H1 (cell line): ENCODE data around the gene TOPORS. TPM values are rescaled to one million over a fixed set of nuclear protein-coding genes. Genes with fewer than 3 reads are reported as not detected.

Source experiments
- CTCF ChIA-PET: fragments of 300-600 bp; sonication (Branson Sonifier 250); formaldehyde crosslinking; loops from one replicate; lab custom pipeline; 2021; ENCODE audit not compliant: partially characterized antibody; lab: Charles Lee
- POLR2A ChIA-PET: fragments of 300-600 bp; sonication (Branson Sonifier 250); formaldehyde crosslinking; loops from one replicate; lab custom pipeline; 2021; ENCODE audit warnings: inconsistent platforms; ENCODE audit not compliant: partially characterized antibody; lab: Charles Lee
- DNase-seq, 2 experiments: peaks; one replicate each; pipeline versions ENCODE4 v3.0.0 to v3.0.0-alpha.2; 2010 to 2022; ENCODE audit warnings: low spot score in 2 of 2, low read depth in 1 of 2, mixed read lengths in 1 of 2
- FAIRE-seq: peaks from 2 replicates; lab custom pipeline; 2011; peaks lifted over from hg19 to GRCh38; lab: Jason Lieb, UNC
- H2AFZ ChIP-seq: 2 replicates; pipeline ENCODE4 v1.8.1; 2012; ENCODE audit warnings: low read length, inconsistent platforms
- H2AK5ac ChIP-seq: 2 replicates; pipeline ENCODE4 v1.6.1; 2013; ENCODE audit warnings: low read depth, low read length
- H2BK120ac ChIP-seq: replicated peaks from 2 replicates; pipeline ENCODE3; 2013; ENCODE audit warnings: low read depth, low read length, inconsistent platforms
- H2BK12ac ChIP-seq: 2 replicates; pipeline ENCODE4 v1.6.1; 2013; ENCODE audit warnings: low read depth, low read length
- H2BK15ac ChIP-seq: 2 replicates; pipeline ENCODE4 v1.6.1; 2013; ENCODE audit warnings: low read length
- H2BK20ac ChIP-seq: 2 replicates; pipeline ENCODE4 v1.6.1; 2013; ENCODE audit warnings: low read length
- H2BK5ac ChIP-seq: 2 replicates; pipeline ENCODE4 v1.6.1; 2013; ENCODE audit warnings: low read depth, low read length
- H3K14ac ChIP-seq: 2 replicates; pipeline ENCODE4 v1.6.1; 2013; ENCODE audit warnings: inconsistent platforms; ENCODE audit not compliant: insufficient read length
- H3K18ac ChIP-seq: 2 replicates; pipeline ENCODE4 v1.6.1; 2013; ENCODE audit warnings: low read length; ENCODE audit errors: extremely low read depth
- H3K23ac ChIP-seq: 2 replicates; pipeline ENCODE4 v1.6.1; 2013; ENCODE audit warnings: inconsistent platforms; ENCODE audit not compliant: insufficient read length
- H3K23me2 ChIP-seq: 2 replicates; pipeline ENCODE4 v1.6.1; 2013; ENCODE audit warnings: low read depth, low read length
- H3K27ac ChIP-seq: 2 replicates; pipeline ENCODE4 v1.6.1; 2011; ENCODE audit warnings: low read depth, low read length, inconsistent platforms
- H3K27me3 ChIP-seq, 4 experiments: replicated peaks in 1 of 4; 1 replicate in 1 of 4; 2 replicates in 3 of 4; pipeline versions ENCODE4 v1.6.1 to v1.8.1; 2011 to 2013; ENCODE audit warnings: low read length in 3 of 4, mild to moderate bottlenecking in 3 of 4, inconsistent platforms in 2 of 4, mixed read lengths in 2 of 4, moderate library complexity in 1 of 4; ENCODE audit not compliant: control insufficient read depth in 3 of 4, insufficient read depth in 3 of 4; ENCODE audit errors: extremely low read depth in 1 of 4
- H3K36me3 ChIP-seq, 4 experiments: 2 replicates each; pipeline versions ENCODE4 v1.6.1 to v1.8.1; 2011 to 2013; ENCODE audit warnings: mild to moderate bottlenecking in 4 of 4, low read length in 3 of 4, moderate library complexity in 2 of 4, control low read depth in 1 of 4, inconsistent platforms in 1 of 4; ENCODE audit not compliant: insufficient read depth in 4 of 4, control insufficient read depth in 2 of 4
- H3K4ac ChIP-seq: replicated peaks from 2 replicates; pipeline ENCODE3; 2013; ENCODE audit warnings: low read length, low read depth, mixed read lengths, inconsistent platforms; ENCODE audit not compliant: insufficient read length
- H3K4me1 ChIP-seq, 4 experiments: replicated peaks in 1 of 4; 1 replicate in 1 of 4; 2 replicates in 3 of 4; pipeline versions ENCODE4 v1.6.1 to v1.8.1; 2011 to 2013; ENCODE audit warnings: low read length in 3 of 4, inconsistent platforms in 2 of 4, mixed read lengths in 1 of 4; ENCODE audit not compliant: insufficient read depth in 4 of 4, control insufficient read depth in 3 of 4
- H3K4me2 ChIP-seq, 2 experiments: 2 replicates each; pipeline versions ENCODE4 v1.6.1 to v1.8.1; 2011 to 2013; ENCODE audit warnings: low read depth in 2 of 2, low read length in 2 of 2, control low read depth in 1 of 2, inconsistent platforms in 1 of 2, mild to moderate bottlenecking in 1 of 2; ENCODE audit not compliant: insufficient read depth in 1 of 2
- H3K4me3 ChIP-seq, 4 experiments: fragments of 200-600, 300-600 bp in 1 of 4; sonication (generic), shearing (Covaris generic), sonication (Bioruptor Twin) in 1 of 4; 2 replicates each; pipeline versions ENCODE4 v1.5.1 to v1.8.1; 2011 to 2016; ENCODE audit warnings: low read length in 4 of 4, low read depth in 3 of 4, control low read depth in 2 of 4, inconsistent platforms in 2 of 4, mild to moderate bottlenecking in 2 of 4, mixed read lengths in 1 of 4, moderate library complexity in 1 of 4; ENCODE audit not compliant: insufficient read depth in 2 of 4; ENCODE audit errors: extremely low read depth in 1 of 4
- H3K56ac ChIP-seq: replicated peaks from 2 replicates; pipeline ENCODE3; 2013; ENCODE audit warnings: low read depth, mild to moderate bottlenecking, mixed read lengths, low read length, inconsistent platforms; ENCODE audit not compliant: insufficient read length
- H3K79me1 ChIP-seq: 2 replicates; pipeline ENCODE4 v1.6.1; 2013; ENCODE audit warnings: low read depth, low read length, control low read depth
- H3K79me2 ChIP-seq, 2 experiments: 2 replicates each; pipeline versions ENCODE4 v1.6.1 to v1.8.1; 2012 to 2013; ENCODE audit warnings: low read length in 2 of 2, mild to moderate bottlenecking in 2 of 2, inconsistent platforms in 1 of 2; ENCODE audit not compliant: insufficient read depth in 2 of 2, control insufficient read depth in 1 of 2
- H3K9ac ChIP-seq, 4 experiments: replicated peaks in 1 of 4; 1 replicate in 1 of 4; 2 replicates in 3 of 4; pipeline versions ENCODE4 v1.6.1 to v1.8.1; 2011 to 2013; ENCODE audit warnings: low read depth in 3 of 4, low read length in 3 of 4, control low read depth in 2 of 4, mild to moderate bottlenecking in 2 of 4, moderate library complexity in 2 of 4, inconsistent platforms in 1 of 4; ENCODE audit errors: extremely low read depth in 1 of 4
- H3K9me3 ChIP-seq, 2 experiments: 2 replicates each; pipeline versions ENCODE4 v1.6.1 to v1.8.1; 2012 to 2013; ENCODE audit warnings: mild to moderate bottlenecking in 2 of 2, moderate library complexity in 2 of 2, control low read depth in 1 of 2, inconsistent platforms in 1 of 2, low read depth in 1 of 2, low read length in 1 of 2, mixed read lengths in 1 of 2; ENCODE audit not compliant: insufficient read depth in 2 of 2
- H4K20me1 ChIP-seq, 2 experiments: replicated peaks in 1 of 2; 2 replicates each; pipeline versions ENCODE3 to v1.8.1; 2011 to 2013; ENCODE audit warnings: inconsistent platforms in 2 of 2, low read length in 2 of 2, mild to moderate bottlenecking in 1 of 2; ENCODE audit not compliant: insufficient read depth in 2 of 2, control insufficient read depth in 1 of 2
- H4K5ac ChIP-seq: 2 replicates; pipeline ENCODE4 v1.6.1; 2013; ENCODE audit warnings: low read length, low read depth, mixed read lengths, inconsistent platforms; ENCODE audit not compliant: insufficient read length
- H4K8ac ChIP-seq: 2 replicates; pipeline ENCODE4 v1.8.0; 2013; ENCODE audit warnings: mild to moderate bottlenecking, moderate library complexity, low read length, inconsistent platforms; ENCODE audit not compliant: insufficient read depth; ENCODE audit errors: extremely low read depth
- H4K91ac ChIP-seq: replicated peaks from 2 replicates; pipeline ENCODE3; 2013; ENCODE audit warnings: low read length, mixed read lengths, inconsistent platforms; ENCODE audit not compliant: insufficient read length
- RNF2 ChIP-seq: fragments of 200-900, 300-1000 bp; sonication (generic); IDR thresholded peaks from 2 replicates; pipeline ENCODE4 v1.7.1; 2016; ENCODE audit warnings: borderline replicate concordance, low read depth, mild to moderate bottlenecking, antibody characterized with exemption, low read length; ENCODE audit not compliant: poor library complexity, severe bottlenecking; ENCODE audit errors: missing control alignments
- WGBS, 2 experiments: shearing (Covaris generic) in 1 of 2; methylation state at CpG; one replicate each; pipeline versions ENCODE4 v1.1.6 to v1.1.7; 2013 to 2015; ENCODE audit warnings: low lambda C conversion rate in 2 of 2, mixed read lengths in 2 of 2, inconsistent platforms in 1 of 2, low coverage in 1 of 2, missing lambda C conversion rate in 1 of 2; ENCODE audit not compliant: insufficient replicate concordance in 2 of 2, insufficient coverage in 1 of 2, insufficient read length in 1 of 2; ENCODE audit errors: extremely low coverage in 1 of 2, missing lambda C conversion rate in 1 of 2; 5-methylcytosine and 5-hydroxymethylcytosine counted together
- polyA plus RNA-seq, 7 experiments: library from polyadenylated mRNA; depleted of rRNA in 3 of 7; stranded (reverse) in 5 of 7; unstranded in 2 of 7; fragments of >200 nt in 5 of 7; fragments of 200-250 nt in 2 of 7; gene quantifications; 1 replicate in 5 of 7; 2 replicates in 1 of 7; 4 replicates in 1 of 7; pipeline versions ENCODE4 v1.2.1 to v1.2.3, GENCODE V29; 2011 to 2013; ENCODE audit warnings: missing spikeins in 2 of 7, mixed read lengths in 2 of 7
- total RNA-seq: library from RNA; stranded (reverse); fragmentation: NEBNext Ultra II Directional; extraction: Animal tissue kit (Norgen Biotek cat#: 25700); gene quantifications from 2 replicates; pipeline ENCODE4 v1.2.1, GENCODE V29; 2021

TOPORS gene
- total and polyA plus RNA-seq, 2 of the 8 experiments (the other 6 are each of a cell fraction or from before 2014, with no cell fraction given), result 10.3 to 30.7 TPM

DNA sequence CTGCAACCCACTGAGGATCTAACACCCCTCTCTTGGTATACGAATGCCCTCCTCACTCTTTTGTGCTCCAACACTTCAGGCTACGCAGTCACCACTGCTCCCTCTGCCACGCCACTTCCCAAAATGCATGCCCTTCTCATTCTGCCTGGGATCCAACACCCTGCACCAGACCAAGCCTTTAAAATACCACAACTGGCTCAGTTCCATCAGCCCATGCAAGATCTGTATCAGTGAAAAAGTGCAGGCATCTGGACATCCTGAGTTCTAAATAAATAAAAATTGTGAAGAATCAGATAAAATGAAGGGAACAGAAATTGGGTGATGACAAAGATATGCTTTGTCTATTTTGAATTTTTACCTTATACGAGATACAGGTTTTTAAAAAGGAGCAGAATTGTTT lies 17.9 kb upstream of the TOPORS start:
- Histone ChIP-seq H4K20me1 (peaks cover 0 to 8% of the 10 kb centered on the region in 2 experiments), H3K4me3 (no peak overlapping the region), H2AFZ (no peak overlapping the region), H2BK12ac (no peak overlapping the region), H3K27me3 (no peaks in the 10 kb centered on the region), H3K36me3 (peaks cover 0 to 13% (median 8%) of the 10 kb centered on the region in 4 experiments; a peak in 5 of 8 replicates), H2BK120ac (no peak overlapping the region), H3K4ac (no peak overlapping the region), H3K27ac (no peak overlapping the region), H3K4me1 (peaks cover 0 to 4% (median under 1%) of the 10 kb centered on the region in 4 experiments; a peak in 2 of 7 replicates), H2AK5ac (no peak overlapping the region), H3K23ac (no peak overlapping the region), H3K79me1 (peaks cover 4% of the 10 kb centered on the region; the same call in 1 of the 2 replicates), H3K56ac (no peak overlapping the region)
- FAIRE-seq, result no peak
- 84% methylated on average over 4 of the region's 4 CpGs; no CpG with 5 or more reads in 1 of the 2 experiments for WGBS, 2 experiments
- CTCF ChIA-PET, result no interaction called here
- no peak for TF ChIP-seq RNF2
- TF ChIP-seq, all 59 proteins: peak for 0
- H3K4me2 ChIP-seq, result no peak overlapping the region
- H3K14ac ChIP-seq, result no peak overlapping the region
- peaks cover 6% of the 10 kb centered on the region for H3K23me2 ChIP-seq
- no peak overlapping the region for H2BK15ac ChIP-seq
- no peak overlapping the region for H3K9ac ChIP-seq
- H4K91ac ChIP-seq, result no peak overlapping the region
- H3K18ac ChIP-seq, result no peak overlapping the region
- no peaks in the 10 kb centered on the region for H3K9me3 ChIP-seq
- H4K5ac ChIP-seq, result no peak overlapping the region
- peaks cover 4 to 33% of the 10 kb centered on the region in 2 experiments; a peak in 3 of 4 replicates for H3K79me2 ChIP-seq
- DNase-seq, result no peak
- no peak overlapping the region for H4K8ac ChIP-seq
- no peak overlapping the region for H2BK5ac ChIP-seq
- POLR2A ChIA-PET, result no interaction called here
- H2BK20ac ChIP-seq, result no peak overlapping the region
